GM18502 (cell line): ENCODE results near the gene CDH18.

ENCODE experiments used
- ATAC-seq: cut with Tn5 transposase; IDR thresholded peaks from one replicate; pipeline ENCODE4 v1.9.1; 2021; ENCODE audit warnings: mild to moderate bottlenecking; ENCODE audit not compliant: unreplicated experiment, poor library complexity

Gene CDH18

DNA sequence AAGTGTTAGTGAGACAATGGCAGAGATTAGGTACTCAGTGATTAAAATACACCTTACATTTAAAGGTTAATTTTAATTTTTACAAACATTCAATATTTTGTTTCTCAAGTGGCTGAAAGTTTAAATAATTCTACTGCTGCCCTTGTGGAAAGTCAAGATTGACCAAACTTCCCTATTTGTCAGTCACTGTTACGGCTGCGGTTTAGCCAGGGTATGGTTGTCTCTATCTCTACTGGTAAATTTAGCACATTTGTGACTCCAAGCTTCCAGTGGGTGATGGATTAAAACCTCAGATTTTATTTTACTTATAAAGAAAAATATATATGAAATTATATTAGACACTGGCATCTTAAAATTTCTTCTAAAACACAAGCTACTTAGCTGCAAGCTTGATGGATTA is 368.4 kb downstream of the CDH18 start:
- no peak for ATAC-seq

DNA sequence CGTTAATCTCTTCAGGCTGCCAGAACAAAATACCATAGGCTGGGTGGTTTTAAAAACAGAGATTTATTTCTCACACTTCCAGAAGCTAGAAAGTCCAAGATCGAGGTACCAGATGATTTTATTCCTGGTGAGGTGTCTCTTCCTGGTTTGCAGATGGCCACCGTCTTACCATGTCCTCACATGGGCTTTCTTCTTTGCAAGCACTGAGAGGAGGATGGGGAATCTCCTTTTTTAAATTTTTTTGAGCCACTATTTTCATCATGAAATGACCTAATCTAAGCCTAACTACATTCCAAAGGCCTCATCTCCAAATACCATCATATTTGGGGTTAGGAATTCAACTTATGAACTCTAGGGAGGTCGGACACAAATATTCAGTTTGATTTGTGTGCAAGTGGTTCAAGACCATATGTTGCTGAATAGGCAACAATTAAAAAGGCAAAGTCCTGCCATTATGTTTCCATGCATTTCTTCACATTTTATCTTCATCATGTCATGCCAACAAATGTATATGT is 371.2 kb downstream of the CDH18 start:
- ATAC-seq, result no peak

DNA sequence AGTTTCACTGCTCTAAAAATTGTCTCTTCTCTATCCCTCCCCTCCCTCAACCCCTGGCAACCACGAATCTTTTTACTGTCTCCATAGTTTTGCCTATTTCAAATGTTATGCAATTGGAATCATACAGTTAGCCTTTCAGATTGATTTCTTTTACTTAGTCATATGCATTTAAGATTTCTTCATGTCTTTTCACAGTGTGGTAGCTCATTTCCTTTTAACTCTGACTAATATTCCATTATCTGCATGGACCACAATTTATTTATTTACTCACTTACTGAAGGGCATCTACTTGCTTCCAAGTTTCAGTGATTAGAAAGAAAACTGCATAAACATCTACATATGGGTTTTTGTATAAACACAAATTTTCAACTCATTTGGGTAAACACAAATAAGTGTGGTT is 372.3 kb downstream of the CDH18 start:
- no peak for ATAC-seq

DNA sequence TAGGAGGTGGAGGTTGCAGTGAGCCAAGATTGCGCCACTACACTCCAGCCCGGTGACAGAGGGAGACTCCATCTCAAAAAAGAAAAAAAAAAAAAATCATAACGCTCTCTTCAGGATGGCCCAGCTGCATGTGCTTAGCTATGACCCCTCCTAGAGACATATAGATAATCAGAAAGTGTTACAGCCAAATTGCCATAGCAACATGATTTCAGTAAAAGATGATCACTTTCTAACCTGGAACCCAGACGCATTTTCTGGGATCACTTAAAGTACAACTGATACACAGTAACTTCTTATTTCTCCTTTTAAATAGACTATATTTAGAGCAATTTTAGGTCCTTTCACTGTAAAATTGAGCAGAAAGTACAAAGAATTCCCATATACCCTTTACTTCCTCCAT is 372.9 kb downstream of the CDH18 start:
- ATAC-seq, result no peak

DNA sequence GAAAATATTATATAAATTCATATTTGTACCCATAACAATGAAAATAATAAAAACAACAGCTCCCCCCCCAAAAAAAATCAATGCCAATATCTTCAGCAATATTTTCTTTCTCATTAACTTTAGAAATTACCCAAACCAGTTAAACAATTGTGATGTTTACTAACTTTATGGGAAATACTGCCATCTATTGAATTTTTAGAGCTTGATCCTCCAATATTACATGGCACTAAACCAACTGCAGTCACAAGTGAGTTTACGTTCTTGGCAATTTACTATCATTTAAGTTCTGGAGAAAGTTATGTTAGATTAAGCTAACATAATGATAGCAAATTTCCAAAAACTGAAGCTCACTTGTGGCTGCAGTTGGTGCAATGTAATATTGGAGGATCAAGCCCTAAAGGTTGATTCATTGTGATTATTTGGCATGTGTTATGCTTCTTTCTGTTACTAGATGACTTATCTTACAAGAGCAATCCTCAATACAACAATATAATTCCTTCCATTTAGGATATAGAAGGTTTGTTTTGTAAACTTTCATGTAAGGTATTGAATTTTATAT is 379.5 kb downstream of the CDH18 start:
- ATAC-seq, result no peak

DNA sequence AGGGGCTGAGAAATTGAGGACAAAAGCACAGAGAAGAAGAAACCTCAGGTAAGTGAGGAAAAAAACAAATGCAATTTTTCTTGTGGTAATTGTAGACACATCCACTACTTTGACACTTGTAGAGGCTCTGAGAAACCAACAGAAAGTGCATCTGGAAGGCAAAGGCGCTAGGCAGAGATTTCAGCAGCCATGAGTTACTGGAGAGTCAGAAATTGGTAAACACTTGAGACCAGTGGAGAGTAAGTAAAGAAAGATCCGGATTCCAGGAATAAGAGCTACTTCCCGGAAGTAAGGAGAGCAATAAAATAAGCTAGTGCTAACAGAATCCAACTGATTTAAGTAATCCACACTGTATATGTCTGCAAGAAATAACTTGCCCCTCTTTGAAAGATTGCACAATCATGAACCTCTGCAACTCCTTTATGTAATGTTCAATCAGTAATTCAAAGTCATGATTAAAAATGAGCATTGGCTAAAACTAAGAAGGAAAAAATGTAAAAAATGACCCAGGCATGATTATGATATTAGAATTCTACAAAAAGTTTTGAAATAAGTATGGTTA is 382.1 kb downstream of the CDH18 start:
- no peak for ATAC-seq

DNA sequence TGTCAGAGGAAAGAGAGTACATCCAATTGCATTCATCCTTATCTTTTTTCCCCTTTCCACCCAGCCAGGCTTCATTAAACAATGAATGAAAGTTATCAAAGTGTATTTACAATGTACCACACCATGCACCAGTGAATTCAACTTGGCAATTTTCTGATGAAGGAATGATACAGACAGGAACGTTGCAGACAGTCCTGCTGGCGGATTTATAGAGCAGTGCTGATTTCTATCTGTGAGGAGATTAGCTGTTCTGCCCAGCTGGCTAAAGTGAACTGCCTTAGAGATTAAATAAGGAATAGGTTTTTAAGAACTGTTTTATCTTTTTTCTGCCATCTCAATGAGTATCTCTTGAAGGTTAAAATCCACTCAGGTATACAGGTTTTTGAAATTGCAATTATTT is 403.9 kb downstream of the CDH18 start:
- ATAC-seq, result no peak

DNA sequence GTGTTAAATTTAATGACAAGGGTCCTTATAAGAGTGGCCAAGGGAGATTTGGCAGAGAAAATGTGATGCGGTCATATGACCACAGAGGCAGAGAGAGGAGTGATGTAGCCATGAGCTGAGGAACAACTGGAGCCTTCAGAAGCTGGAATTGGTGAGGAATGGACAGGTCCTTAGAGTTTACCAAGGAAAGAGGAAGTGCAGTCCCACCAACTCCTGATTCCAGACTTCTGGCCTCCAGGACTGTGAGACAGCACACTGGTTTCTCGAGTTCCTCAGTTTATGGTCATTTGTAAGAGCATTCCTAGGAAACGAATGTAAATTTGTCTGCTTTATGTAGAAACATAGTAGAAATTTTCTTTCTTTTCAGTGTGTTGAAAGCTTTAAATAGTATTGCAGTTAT is 410.1 kb downstream of the CDH18 start:
- no peak for ATAC-seq

DNA sequence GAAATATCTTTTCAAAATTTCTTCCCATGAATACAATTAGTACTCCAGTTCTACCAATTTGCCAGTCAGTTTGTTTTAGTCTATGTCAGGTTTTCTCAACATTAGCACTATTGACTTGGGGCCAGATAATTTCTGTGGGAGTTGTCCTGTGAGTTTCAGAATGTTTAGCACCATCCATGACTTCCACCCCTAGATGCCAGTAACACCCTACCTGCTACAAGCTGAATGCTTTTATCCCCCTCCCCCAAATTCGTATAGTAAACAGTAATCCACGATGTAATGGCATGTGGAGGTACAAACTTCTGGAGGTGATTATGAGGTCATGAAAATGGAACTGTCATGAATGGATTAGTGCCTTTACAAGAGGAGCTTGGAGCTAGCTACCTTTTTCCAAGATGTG is 420.0 kb downstream of the CDH18 start:
- ATAC-seq, result no peak

DNA sequence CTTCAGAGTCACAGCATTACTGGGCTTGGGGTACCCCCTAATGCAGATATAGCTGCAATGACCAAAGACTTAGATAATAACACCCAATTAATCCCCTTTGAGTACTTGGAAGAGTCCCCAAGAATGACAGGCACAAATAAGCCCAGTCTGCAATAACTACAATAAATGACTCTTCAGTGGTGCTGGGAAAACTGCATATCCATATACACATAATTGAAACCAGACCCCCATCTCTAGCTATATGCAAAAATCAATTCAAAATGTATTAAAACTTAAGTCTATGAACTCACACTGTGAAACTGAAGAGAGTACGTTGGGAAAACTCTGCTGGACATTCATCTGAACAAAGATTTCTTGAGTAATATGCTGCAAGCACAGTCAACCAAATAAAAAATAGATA is 422.5 kb downstream of the CDH18 start:
- no peak for ATAC-seq

DNA sequence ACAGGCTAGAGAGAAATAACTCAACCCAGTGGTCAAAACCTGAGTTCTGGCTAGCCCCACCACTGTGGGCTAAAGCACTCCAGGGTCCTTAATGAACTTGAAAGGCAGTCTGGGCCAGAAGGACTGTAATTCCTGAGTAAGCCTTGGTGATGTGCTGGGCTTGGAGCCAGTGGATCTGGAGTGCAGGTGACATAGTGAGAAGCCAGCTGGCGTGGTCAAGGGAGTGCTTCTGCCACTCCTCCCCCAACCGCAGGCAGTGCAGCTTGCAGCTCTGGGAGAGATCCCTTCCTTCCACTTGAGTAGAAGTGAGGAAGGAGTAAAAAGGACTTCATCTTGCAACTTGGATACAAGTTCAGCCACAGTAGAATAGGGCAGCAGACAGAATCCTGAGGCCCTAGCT is 424.0 kb downstream of the CDH18 start:
- ATAC-seq, result no peak

DNA sequence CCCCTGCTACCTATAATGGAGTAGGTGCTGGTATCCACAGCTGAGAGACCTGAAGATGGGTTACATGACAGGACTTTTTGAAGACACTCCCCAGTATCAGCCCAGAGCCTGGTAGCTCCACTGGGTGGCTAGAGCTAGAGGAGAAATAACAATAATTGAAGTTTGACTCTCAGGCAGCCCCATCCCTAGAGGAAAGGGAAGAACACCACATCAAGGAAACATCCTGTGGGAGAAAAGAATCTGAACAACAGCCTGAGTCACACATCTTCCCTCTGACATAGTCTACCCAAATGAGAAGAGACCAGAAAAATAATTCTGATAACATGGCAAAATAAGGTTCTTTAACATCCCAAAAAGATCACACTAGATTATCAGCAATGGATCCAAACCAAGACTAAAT is 432.1 kb downstream of the CDH18 start:
- no peak for ATAC-seq

DNA sequence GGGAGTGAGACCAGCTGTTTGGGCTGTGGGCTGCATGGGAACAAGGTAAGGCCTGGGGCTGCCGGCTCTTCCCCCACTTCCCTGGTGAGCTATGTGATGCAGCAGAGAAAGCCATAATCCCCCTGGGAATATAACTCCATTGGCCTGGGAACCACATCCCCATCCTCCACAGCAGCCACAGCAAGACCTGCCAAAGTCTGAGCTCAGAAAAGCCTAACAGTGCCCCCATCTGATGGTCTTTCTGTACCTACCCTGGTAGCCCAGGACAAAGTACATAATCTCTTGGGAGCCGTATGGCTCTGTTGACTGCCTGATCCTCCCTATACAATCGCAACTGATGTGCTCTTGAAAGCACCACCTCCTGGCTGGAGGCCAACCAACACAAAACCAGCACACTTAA is 432.6 kb downstream of the CDH18 start:
- no peak for ATAC-seq

DNA sequence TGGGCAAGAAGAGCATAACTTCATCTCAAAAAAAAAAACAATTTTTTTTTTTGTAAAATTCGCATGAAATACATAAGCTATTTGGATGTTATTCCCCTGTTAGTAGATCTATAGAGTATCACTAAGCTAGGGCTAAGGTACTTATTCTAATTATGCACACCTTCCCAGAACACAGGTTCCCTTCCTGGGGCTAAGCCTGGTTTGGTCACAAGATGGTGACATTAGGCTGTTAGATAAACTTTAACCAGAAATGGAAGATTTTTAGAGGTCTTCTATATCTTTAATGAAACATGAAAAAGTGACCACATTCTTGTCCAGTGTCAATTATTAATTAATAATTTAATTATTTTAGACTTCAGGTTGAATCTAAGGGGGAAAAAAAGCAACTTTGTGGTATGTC is 433.5 kb downstream of the CDH18 start:
- ATAC-seq, result no peak

DNA sequence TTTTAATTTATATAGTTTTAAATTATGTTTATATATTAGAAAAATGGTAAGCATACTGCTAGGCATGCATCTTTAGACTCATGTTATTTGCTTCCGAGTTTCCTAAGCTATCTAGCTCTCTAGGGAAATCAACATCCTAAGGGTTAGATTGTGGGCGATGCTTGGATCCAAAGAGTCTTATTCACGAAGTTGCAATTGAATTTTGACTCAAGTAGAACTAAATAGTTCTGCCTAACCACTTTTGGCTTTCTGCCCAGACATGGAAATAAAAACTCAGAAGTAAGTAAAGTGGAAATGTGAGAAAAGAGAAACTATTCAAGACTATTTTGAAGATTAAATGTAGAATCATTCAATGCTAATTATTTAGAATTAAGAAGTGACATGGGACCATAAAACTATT is 440.4 kb downstream of the CDH18 start:
- no peak for ATAC-seq

DNA sequence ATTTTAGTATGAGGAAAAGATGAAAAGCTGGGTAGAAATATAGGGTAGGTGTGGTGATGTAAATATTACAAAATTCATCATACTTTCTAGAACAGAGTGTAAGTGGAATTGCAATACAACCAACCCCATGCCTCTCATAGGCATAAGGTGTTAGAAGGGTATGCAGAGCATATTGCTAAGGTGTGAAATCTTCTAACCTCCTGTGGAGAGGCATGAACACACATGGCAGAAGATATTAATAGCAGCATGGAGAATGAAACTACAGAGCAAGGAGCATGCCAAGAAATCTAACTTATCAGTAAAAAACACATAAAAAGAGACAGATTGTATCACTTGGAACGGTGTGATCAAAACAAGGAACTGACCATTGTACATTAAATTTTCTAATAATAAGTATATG is 441.5 kb downstream of the CDH18 start:
- ATAC-seq, result no peak

DNA sequence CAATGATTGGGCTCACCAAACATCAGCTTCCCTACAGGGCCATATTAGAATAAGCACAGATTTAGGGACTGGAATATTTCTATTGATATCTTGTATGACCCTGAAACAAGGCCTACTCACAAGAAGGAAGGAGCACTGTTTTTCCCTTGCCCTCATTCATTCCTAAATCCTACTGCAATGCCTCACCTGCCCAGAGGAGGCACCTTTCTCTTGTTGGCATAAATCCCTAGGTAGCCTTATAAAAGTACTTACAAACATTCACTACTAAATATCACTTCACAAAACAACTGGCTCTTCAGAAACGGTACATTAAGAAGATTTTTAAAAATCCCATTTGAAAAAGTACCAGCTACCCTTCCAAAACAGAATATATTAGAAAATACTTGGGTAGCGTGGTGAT is 449.4 kb downstream of the CDH18 start:
- no peak for ATAC-seq

DNA sequence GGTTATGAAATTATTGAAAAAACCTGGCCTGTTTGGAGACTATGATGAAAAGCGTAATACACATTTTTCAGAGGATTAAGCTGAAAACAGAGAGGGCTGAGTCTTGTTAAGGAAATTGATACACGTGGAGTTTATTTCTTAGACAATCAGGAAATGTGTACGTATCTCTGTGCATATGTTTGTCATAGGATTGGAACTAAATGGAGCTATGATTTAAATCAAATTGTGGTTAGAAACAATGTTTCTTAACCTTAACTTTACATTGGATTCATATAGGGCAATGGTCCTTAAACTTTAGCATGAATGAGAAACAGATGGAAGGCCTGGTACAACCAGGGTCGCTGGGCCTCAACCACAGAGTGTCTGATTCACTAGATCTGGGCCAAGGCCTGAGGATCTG is 451.6 kb downstream of the CDH18 start:
- no peak for ATAC-seq

DNA sequence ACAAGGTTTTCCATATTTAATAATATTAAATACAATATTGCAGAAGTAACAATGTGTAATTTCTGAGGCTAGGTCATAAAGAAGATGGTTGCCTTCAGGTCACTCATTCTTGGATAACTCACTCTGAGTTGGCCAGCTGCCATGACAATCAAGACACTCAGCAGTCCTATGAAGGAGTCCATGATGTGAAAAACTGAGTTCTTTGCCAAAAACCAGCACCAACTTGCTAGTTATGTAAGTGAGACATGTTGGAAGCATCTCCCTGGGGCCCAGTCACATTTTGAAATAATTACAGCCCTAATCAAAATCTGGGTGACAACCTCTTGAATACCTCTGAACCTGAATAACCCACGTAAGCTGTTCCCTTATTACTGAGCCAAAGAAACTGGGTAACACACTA is 453.2 kb downstream of the CDH18 start:
- ATAC-seq, result no peak

DNA sequence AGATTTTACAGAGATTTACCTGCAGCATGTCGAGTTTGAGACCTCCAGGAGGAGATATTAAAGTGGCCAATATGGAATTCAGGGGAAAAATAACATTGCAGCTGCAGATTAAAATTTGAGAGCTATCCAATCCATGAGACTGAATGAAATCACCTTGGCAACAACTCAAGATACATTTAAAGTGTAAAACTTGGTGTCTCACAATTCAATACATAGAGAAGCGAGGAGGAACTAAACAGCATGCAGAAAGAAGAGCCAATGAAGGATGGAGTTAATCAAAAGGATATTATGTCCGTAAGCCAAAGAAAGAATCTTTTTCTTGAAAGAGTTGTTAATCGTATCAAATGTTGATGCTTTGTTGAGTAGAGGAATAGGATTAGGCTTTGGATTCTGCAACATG is 455.1 kb downstream of the CDH18 start:
- no peak for ATAC-seq

DNA sequence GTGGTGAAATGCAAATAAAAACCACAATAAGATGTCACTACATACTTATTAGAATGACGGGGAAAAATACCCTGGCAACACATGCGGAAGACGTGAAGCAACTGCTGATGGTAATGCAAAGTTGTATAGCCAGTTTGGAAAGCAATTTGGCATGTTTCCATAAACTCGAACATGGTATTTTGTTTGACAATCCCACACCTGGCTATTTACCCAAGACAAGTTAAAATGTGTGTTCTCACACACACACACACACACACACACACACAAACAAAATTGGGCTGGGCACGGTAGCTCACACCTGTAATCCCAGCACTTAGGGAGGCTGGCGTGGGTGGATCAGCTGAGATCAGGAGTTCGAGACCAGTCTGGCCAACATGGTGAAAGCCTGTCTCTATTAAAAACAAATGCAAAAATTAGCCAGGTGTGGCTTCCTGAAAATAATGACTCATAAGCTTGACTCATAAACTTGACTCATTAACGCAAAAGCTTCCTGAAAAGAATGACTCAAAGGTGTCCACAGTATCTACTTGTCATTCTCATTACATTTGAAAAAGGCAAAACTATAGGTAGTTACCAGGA is 456.5 kb downstream of the CDH18 start:
- ATAC-seq, result no peak

DNA sequence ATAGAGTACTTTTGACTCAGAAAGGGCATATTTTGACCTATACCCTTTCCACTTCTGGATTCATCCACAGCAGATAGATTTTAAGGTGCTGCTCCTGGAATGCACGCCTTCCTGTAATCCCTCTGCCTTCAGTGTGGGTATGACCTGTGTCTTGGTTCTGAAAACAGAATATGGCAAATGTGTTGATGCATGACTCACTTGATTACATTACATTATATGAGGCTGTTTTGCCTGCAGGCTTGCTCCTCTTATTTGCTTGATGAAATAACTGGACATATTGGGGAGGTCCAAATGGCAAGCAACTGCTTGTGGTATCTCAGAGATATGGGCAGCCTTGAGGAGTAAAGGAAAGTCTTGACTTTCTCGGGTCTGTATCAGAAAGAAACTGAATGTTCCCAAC is 468.6 kb downstream of the CDH18 start:
- no peak for ATAC-seq
